Measurements from ENCODE around the gene FOXN4. TPM values are rescaled to one million over a fixed set of nuclear protein-coding genes. Genes with fewer than 3 reads are reported as not detected.

Gene FOXN4
- total RNA-seq, 1 donor from 2014 or later, result not detected

DNA sequence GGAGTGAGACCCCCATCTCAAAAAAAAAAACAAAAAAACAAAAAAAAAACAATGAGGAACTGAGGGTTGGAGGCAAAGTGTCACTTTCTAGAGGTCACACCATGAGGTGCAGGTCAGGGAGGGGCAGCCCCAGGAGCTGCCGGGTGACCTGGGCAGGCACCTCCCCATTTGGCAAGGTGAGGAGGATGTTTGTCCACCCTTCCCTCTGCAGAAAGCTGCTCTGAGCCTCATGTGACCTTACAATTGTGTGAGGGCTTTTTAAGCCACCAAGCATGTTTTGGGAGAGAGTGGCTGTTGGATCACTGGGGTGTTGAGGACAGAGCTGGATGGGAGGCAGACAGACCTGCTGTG is 49.6 kb downstream of the FOXN4 start:
- TF ChIP-seq, protein P1, sequence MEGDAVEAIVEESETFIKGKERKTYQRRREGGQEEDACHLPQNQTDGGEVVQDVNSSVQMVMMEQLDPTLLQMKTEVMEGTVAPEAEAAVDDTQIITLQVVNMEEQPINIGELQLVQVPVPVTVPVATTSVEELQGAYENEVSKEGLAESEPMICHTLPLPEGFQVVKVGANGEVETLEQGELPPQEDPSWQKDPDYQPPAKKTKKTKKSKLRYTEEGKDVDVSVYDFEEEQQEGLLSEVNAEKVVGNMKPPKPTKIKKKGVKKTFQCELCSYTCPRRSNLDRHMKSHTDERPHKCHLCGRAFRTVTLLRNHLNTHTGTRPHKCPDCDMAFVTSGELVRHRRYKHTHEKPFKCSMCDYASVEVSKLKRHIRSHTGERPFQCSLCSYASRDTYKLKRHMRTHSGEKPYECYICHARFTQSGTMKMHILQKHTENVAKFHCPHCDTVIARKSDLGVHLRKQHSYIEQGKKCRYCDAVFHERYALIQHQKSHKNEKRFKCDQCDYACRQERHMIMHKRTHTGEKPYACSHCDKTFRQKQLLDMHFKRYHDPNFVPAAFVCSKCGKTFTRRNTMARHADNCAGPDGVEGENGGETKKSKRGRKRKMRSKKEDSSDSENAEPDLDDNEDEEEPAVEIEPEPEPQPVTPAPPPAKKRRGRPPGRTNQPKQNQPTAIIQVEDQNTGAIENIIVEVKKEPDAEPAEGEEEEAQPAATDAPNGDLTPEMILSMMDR (IDR thresholded peaks at IDR 0.05; ENCODE audit: insufficient read depth, low read length, poor library complexity, severe bottlenecking), result no peak
- Histone ChIP-seq H3K4me3 (ENCODE audit: low read depth, low read length) (no peak overlapping the region), H3K36me3 (ENCODE audit: control insufficient read depth, insufficient read depth, low read length) (no peaks in the 10 kb centered on the region), H3K27me3 (ENCODE audit: control insufficient read depth, insufficient read depth, low read length) (no peaks in the 10 kb centered on the region)
- DNase-seq (ENCODE audit: low read depth), result no peak

DNA sequence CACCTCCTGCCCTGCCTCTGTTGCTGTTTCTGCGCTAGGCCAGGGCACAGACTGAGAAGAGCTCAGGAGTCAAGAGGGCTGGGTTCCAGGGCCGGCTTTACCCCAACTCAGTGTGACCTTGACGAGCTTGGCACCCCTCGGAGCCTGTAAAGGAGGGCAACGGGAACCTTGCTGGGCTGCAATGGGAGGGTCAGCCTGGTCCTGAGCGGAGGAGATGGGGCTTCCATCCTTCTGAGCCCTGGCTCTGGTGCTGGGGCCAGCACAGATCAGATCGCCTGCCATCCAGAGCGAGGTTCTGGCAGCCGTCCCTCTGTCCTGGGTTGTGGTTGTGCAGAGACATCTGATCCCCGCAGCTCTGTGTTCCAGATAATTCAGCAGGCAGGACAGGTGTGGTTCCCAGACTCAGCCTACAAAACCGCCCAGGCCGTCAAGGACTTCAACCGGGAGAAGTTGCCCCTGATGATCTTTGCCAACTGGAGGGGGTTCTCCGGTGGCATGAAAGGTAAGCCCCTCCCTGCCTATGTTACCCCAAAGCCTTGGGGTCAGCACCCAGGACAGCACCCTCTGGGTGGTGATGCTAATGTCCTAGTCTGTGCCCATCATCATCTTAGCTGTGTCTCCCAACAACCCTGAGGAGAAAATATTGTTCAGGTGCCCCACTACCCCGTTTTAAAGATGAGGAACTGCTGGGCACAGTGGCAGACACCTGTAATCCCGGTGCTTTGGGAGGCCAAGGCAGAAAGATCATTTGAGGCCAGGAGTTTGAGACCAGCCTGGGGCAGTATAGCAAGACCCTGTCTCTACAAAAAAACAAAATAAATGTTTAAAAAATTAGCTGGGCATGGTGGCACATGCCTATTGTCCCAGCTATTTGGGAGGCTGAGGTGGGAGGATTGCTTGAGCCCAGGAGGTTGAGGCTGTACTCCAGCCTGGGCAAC is 50.2 kb downstream of the FOXN4 start:
- no peaks in the 10 kb centered on the region for H3K36me3 ChIP-seq (ENCODE audit: control insufficient read depth, insufficient read depth, low read length)
- TF ChIP-seq, protein P1 (IDR thresholded peaks at IDR 0.05; ENCODE audit: insufficient read depth, low read length, poor library complexity, severe bottlenecking), result no peak
- no peak for DNase-seq (ENCODE audit: low read depth)
- no peaks in the 10 kb centered on the region for H3K27me3 ChIP-seq (ENCODE audit: control insufficient read depth, insufficient read depth, low read length)
- H3K4me3 ChIP-seq (ENCODE audit: low read depth, low read length), result no peak overlapping the region

DNA sequence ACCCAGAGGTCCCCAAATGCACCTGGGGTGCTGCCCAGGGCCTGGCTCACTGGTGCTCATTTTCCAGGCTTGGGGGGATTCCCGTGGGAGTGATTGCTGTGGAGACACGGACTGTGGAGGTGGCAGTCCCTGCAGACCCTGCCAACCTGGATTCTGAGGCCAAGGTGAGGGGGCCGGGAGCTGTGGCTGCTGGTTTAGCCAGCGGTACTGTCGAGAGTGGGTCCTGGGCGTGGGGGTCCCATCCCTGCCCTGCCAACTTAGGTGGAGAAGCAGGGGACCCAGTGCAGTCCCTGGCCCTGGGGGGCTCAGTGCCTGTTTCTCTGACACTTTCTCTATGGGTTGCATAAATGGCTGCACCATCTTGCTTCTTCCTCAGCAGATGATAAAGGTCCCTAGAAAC is 50.9 kb downstream of the FOXN4 start:
- no peaks in the 10 kb centered on the region for H3K27me3 ChIP-seq (ENCODE audit: control insufficient read depth, insufficient read depth, low read length)
- TF ChIP-seq, protein P1 (IDR thresholded peaks at IDR 0.05; ENCODE audit: insufficient read depth, low read length, poor library complexity, severe bottlenecking), result no peak
- no peaks in the 10 kb centered on the region for H3K36me3 ChIP-seq (ENCODE audit: control insufficient read depth, insufficient read depth, low read length)
- no peak for DNase-seq (ENCODE audit: low read depth)
- H3K4me3 ChIP-seq (ENCODE audit: low read depth, low read length), result no peak overlapping the region

DNA sequence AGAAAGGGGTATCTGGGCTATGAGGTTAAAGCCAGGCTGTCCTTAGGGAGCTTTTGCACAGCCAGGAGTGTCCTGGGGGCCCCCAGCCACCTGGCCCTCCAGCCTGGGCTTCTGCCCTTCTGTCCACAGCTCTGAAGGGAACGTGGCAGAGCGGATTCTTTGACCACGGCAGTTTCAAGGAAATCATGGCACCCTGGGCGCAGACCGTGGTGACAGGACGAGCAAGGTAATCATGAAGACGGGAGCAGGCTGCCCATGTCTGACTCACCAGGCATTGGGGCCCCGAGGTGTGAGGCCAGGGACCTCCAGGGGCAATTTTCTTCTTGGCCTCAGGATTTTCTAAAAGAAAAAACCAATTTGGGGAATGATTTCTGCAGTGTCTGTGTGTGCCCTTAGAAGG is 53.1 kb downstream of the FOXN4 start:
- no peak for DNase-seq (ENCODE audit: low read depth)

DNA sequence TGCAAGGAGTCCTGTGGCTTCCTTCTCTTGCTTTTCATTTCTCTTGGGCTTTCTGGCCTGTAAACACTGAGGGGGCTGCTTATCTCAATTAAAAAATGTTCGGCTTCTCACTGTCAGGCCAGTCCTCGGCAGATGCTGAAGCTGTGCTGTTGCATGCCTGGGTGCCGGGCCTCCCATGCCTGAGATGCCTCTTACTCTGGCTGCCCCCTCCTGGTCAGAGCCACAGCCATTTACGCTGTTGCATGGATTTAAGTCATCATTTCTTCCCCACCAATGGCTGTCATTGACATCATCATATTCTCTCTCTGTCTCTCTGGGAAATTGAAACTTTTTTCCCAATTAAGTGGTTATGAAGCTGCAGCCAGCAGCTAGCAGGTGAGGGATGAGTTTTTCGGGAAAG is 53.7 kb downstream of the FOXN4 start:
- TF ChIP-seq, protein P1 (IDR thresholded peaks at IDR 0.05; ENCODE audit: insufficient read depth, low read length, poor library complexity, severe bottlenecking), result peak; percentile 4
- H3K36me3 ChIP-seq (ENCODE audit: control insufficient read depth, insufficient read depth, low read length), result no peaks in the 10 kb centered on the region
- no peaks in the 10 kb centered on the region for H3K27me3 ChIP-seq (ENCODE audit: control insufficient read depth, insufficient read depth, low read length)
- no peak for DNase-seq (ENCODE audit: low read depth)
- H3K4me3 ChIP-seq (ENCODE audit: low read depth, low read length), result no peak overlapping the region

More for the DNA sequence above, 53.1 kb downstream of the FOXN4 start:
- Histone ChIP-seq H3K4me3 (ENCODE audit: low read depth, low read length) (no peak overlapping the region), H3K36me3 (ENCODE audit: control insufficient read depth, insufficient read depth, low read length) (no peaks in the 10 kb centered on the region), H3K27me3 (ENCODE audit: control insufficient read depth, insufficient read depth, low read length) (no peaks in the 10 kb centered on the region)
- TF ChIP-seq, protein P1 (IDR thresholded peaks at IDR 0.05; ENCODE audit: insufficient read depth, low read length, poor library complexity, severe bottlenecking), result no peak
